HepG2 (cell line): ENCODE measurements around the gene TMEM63B. TPM values are rescaled to one million over a fixed set of nuclear protein-coding genes. Genes with fewer than 3 reads are reported as not detected.

Experiments
- ATAC-seq: fragments of 200-7000 bp; cut with Tn5 transposase; 3 replicates; pipeline ENCODE4 v1.9.1; 2020; ENCODE audit warnings: mild to moderate bottlenecking, moderate library complexity
- BruUV-seq: library from RNA; stranded (reverse); fragments of 400-500 nt; replicated peaks from 2 replicates; lab custom pipeline; 2021; lab: Mats Ljungman, UMichigan
- CTCF ChIA-PET: fragments of 300-600 bp; formaldehyde crosslinking; extraction: SDS; loops from one replicate; lab custom pipeline; 2021; ENCODE audit warnings: low total read pairs, inconsistent platforms, low intra/inter-chr PET ratio; lab: Yijun Ruan, JAX
- POLR2A ChIA-PET: fragments of 350-600 bp; sonication (Branson Sonifier 250); formaldehyde crosslinking; loops from one replicate; lab custom pipeline; 2020; ENCODE audit warnings: antibody characterized with exemption, inconsistent platforms; lab: Yijun Ruan, JAX
- DNase-seq: peaks from one replicate; pipeline ENCODE4 v3.0.0-alpha.2; 2015; ENCODE audit warnings: low spot score
- FAIRE-seq: peaks from 3 replicates; lab custom pipeline; 2011; peaks lifted over from hg19 to GRCh38; lab: Jason Lieb, UNC
- H2AFZ ChIP-seq: one replicate; pipeline ENCODE4 v1.6.1; 2011; ENCODE audit warnings: low read length, inconsistent platforms
- H3K27ac ChIP-seq: fragments of 300-600 bp; 3 replicates; pipeline ENCODE4 v1.8.0; 2011; ENCODE audit warnings: mixed run types, mild to moderate bottlenecking, mixed read lengths, low read length, inconsistent platforms; ENCODE audit not compliant: insufficient read depth; ENCODE audit errors: extremely low read length
- H3K27me3 ChIP-seq, 2 experiments: fragments of 200-600 bp in 1 of 2; 2 replicates in 1 of 2; 3 replicates in 1 of 2; pipeline versions ENCODE4 v1.6.0 to v1.8.0; 2011; ENCODE audit warnings: low read length in 2 of 2, mild to moderate bottlenecking in 2 of 2, moderate library complexity in 2 of 2, inconsistent platforms in 1 of 2; ENCODE audit not compliant: insufficient read depth in 2 of 2, control insufficient read depth in 1 of 2
- H3K36me3 ChIP-seq, 2 experiments: fragments of 200-600 bp in 1 of 2; replicated peaks in 1 of 2; 2 replicates in 1 of 2; 3 replicates in 1 of 2; pipeline versions ENCODE4 v1.5.1 to v1.8.0; 2011; ENCODE audit warnings: low read length in 2 of 2, inconsistent platforms in 1 of 2; ENCODE audit not compliant: insufficient read depth in 2 of 2, control insufficient read depth in 1 of 2
- H3K4me1 ChIP-seq: 2 replicates; pipeline ENCODE4 v1.5.1; 2012; ENCODE audit warnings: low read length, inconsistent platforms; ENCODE audit not compliant: insufficient read depth
- H3K4me2 ChIP-seq: 2 replicates; pipeline ENCODE4 v1.6.0; 2011; ENCODE audit warnings: low read depth, low read length, inconsistent platforms
- H3K4me3 ChIP-seq, 3 experiments: fragments of 200-600 bp in 1 of 3; sonication (generic), shearing (Covaris generic) in 1 of 3; replicated peaks in 1 of 3; 2 replicates each; pipeline ENCODE4 v1.5.1; 2011 to 2016; ENCODE audit warnings: low read length in 3 of 3, inconsistent platforms in 2 of 3, low read depth in 2 of 3, mild to moderate bottlenecking in 2 of 3, control low read depth in 1 of 3, mixed read lengths in 1 of 3; ENCODE audit not compliant: insufficient read depth in 1 of 3
- H3K79me2 ChIP-seq: one replicate; pipeline ENCODE4 v1.6.1; 2011; ENCODE audit warnings: low read length, inconsistent platforms; ENCODE audit not compliant: insufficient read depth
- H3K9ac ChIP-seq: 2 replicates; pipeline ENCODE4 v1.6.0; 2011; ENCODE audit warnings: mild to moderate bottlenecking, low read depth, low read length, inconsistent platforms; ENCODE audit not compliant: insufficient read depth
- H3K9me3 ChIP-seq: 2 replicates; pipeline ENCODE4 v1.5.1; 2012; ENCODE audit warnings: mild to moderate bottlenecking, low read length
- H4K20me1 ChIP-seq: 2 replicates; pipeline ENCODE4 v1.6.0; 2011; ENCODE audit warnings: inconsistent platforms, mild to moderate bottlenecking, low read length, moderate library complexity; ENCODE audit not compliant: insufficient read depth
- ATAD3A ChIP-seq: sonication (generic); formaldehyde crosslinking; IDR thresholded peaks from 2 replicates; pipeline ENCODE4 v1.4.0; 2020; ENCODE audit warnings: missing genetic modification reagents
- MAF1 ChIP-seq: sonication (generic); formaldehyde crosslinking; IDR thresholded peaks from 2 replicates; pipeline ENCODE4 v1.5.0; 2020; ENCODE audit warnings: missing genetic modification reagents, borderline replicate concordance
- REXO4 ChIP-seq: sonication (generic); formaldehyde crosslinking; IDR thresholded peaks from 2 replicates; pipeline ENCODE4 v1.8.0; 2022; ENCODE audit warnings: missing genetic modification reagents, mild to moderate bottlenecking, borderline replicate concordance
- SALL1 ChIP-seq: sonication (generic); formaldehyde crosslinking; IDR thresholded peaks from 2 replicates; pipeline ENCODE4 v1.8.0; 2022; ENCODE audit warnings: mild to moderate bottlenecking, missing genetic modification reagents
- SIN3A ChIP-seq: IDR thresholded peaks from 2 replicates; pipeline ENCODE4 v1.6.1; 2011; ENCODE audit warnings: low read depth, mild to moderate bottlenecking, control low read depth, low read length, borderline replicate concordance
- ZNF20 ChIP-seq: sonication (generic); formaldehyde crosslinking; IDR thresholded peaks from 2 replicates; pipeline ENCODE4 v1.4.0; 2020; ENCODE audit warnings: mild to moderate bottlenecking, moderate library complexity, missing genetic modification reagents
- ZNF556 ChIP-seq: sonication (generic); formaldehyde crosslinking; IDR thresholded peaks from 2 replicates; pipeline ENCODE4 v1.4.0; 2020; ENCODE audit warnings: mild to moderate bottlenecking, missing genetic modification reagents, borderline replicate concordance
- ZNF747 ChIP-seq: sonication (generic); formaldehyde crosslinking; IDR thresholded peaks from 2 replicates; pipeline ENCODE4 v1.8.1; 2023; ENCODE audit warnings: missing genetic modification reagents, mild to moderate bottlenecking, borderline replicate concordance
- ZNF883 ChIP-seq: sonication (generic); formaldehyde crosslinking; IDR thresholded peaks from 2 replicates; pipeline ENCODE4 v1.5.1; 2020; ENCODE audit warnings: mild to moderate bottlenecking, missing genetic modification reagents; ENCODE audit errors: not compliant biosample characterization
- WGBS: methylation state at CpG from one replicate; pipeline ENCODE4 v1.1.6; 2017; ENCODE audit warnings: low lambda C conversion rate; 5-methylcytosine and 5-hydroxymethylcytosine counted together
- in situ Hi-C: cut with HindIII; loops from 2 replicates; pipeline ENCODE4 v1.10.0; 2017; ENCODE audit warnings: low pct_unique_long_range_greater_than_20kb; ENCODE audit not compliant: extremely low pct_ligation_motif_present
- intact Hi-C: fragments of 100-400 bp; cut with micrococcal nuclease; formaldehyde crosslinking; loops from one replicate; pipeline ENCODE4 v1.10.0; 2022; ENCODE audit not compliant: unreplicated experiment
- polyA plus RNA-seq, 8 experiments: library from polyadenylated mRNA; depleted of rRNA in 3 of 8; stranded (reverse) in 7 of 8; unstranded in 1 of 8; fragments of >200 nt; fragmentation: Illumina TruSeq in 4 of 8; extraction: Trizol in 4 of 8; gene quantifications; 2 replicates each; pipeline versions ENCODE4 v1.2.1 to v1.2.3, GENCODE V29; 2011 to 2016; ENCODE audit warnings: low read depth in 4 of 8, missing spikeins in 1 of 8, mixed read lengths in 1 of 8; ENCODE audit not compliant: insufficient read depth in 1 of 8
- total RNA-seq, 5 experiments: library from RNA; depleted of rRNA; stranded (reverse); fragments of >200 nt; fragmentation: Illumina TruSeq; extraction: Trizol; gene quantifications; 2 replicates each; pipeline ENCODE4 v1.2.3, GENCODE V29; 2016; ENCODE audit warnings: low read depth in 1 of 5
- TF ChIP-seq, protein P1 (sequence below): sonication (generic); formaldehyde crosslinking; IDR thresholded peaks from 2 replicates; pipeline ENCODE4 v1.5.0; 2020; ENCODE audit warnings: missing genetic modification reagents, mild to moderate bottlenecking, borderline replicate concordance
- TF ChIP-seq, protein P2 (sequence below): sonication (generic); formaldehyde crosslinking; IDR thresholded peaks from 2 replicates; pipeline ENCODE4 v1.4.0; 2020; ENCODE audit warnings: missing genetic modification reagents, borderline replicate concordance

Gene TMEM63B
- total and polyA plus RNA-seq, 2 of the 13 experiments (the other 11 are each of a cell fraction or from before 2014, with no cell fraction given), result 27.4 to 75.8 TPM

DNA sequence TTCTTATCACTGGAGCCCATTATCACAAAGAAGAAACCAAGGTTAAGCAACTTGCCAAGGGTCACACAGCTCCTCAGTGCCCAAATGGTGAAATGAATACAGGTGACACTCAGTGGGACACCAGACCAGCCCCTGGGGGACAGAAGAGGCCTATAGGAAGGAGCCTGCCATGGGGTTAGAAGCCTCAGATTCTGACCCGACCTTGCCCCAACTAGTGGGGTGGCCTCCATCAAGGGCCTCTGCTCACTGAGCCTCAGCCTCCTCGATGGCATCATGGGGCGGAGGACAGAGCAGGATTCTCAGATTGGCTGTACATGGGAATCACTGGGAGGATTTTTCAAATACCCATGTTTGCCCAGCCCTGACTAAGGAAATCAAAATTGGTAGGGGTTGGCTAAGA is 47.7 kb upstream of the TMEM63B start:
- WGBS, result 61% methylated on average over 3 of the region's 3 CpGs
- H3K4me1 ChIP-seq, result peaks cover 92% of the 10 kb centered on the region
- no peak overlapping the region for H3K4me3 ChIP-seq
- no peak for ATAC-seq
- no peaks in the 10 kb centered on the region for H3K9me3 ChIP-seq
- TF ChIP-seq, protein P1, sequence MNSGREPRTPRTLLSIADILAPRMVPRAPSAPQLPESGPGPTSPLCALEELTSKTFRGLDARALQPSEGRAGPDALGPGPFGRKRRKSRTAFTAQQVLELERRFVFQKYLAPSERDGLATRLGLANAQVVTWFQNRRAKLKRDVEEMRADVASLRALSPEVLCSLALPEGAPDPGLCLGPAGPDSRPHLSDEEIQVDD (CRISPR knock-in tag), result no peak
- no peak for TF ChIP-seq REXO4 (CRISPR knock-in tag)
- no peak for TF ChIP-seq ZNF20 (CRISPR knock-in tag)
- TF ChIP-seq ZNF747 (CRISPR knock-in tag), result 0 out of 2 replicates have a peak, but pooled peaks have one; percentile 40
- no peak for TF ChIP-seq MAF1 (CRISPR knock-in tag)
- no peak for TF ChIP-seq SALL1 (CRISPR knock-in tag)
- TF ChIP-seq SIN3A, result no peak
- 0 out of 2 replicates have a peak, but pooled peaks have one; percentile 37 for TF ChIP-seq ZNF556 (CRISPR knock-in tag)
- TF ChIP-seq, protein P2, sequence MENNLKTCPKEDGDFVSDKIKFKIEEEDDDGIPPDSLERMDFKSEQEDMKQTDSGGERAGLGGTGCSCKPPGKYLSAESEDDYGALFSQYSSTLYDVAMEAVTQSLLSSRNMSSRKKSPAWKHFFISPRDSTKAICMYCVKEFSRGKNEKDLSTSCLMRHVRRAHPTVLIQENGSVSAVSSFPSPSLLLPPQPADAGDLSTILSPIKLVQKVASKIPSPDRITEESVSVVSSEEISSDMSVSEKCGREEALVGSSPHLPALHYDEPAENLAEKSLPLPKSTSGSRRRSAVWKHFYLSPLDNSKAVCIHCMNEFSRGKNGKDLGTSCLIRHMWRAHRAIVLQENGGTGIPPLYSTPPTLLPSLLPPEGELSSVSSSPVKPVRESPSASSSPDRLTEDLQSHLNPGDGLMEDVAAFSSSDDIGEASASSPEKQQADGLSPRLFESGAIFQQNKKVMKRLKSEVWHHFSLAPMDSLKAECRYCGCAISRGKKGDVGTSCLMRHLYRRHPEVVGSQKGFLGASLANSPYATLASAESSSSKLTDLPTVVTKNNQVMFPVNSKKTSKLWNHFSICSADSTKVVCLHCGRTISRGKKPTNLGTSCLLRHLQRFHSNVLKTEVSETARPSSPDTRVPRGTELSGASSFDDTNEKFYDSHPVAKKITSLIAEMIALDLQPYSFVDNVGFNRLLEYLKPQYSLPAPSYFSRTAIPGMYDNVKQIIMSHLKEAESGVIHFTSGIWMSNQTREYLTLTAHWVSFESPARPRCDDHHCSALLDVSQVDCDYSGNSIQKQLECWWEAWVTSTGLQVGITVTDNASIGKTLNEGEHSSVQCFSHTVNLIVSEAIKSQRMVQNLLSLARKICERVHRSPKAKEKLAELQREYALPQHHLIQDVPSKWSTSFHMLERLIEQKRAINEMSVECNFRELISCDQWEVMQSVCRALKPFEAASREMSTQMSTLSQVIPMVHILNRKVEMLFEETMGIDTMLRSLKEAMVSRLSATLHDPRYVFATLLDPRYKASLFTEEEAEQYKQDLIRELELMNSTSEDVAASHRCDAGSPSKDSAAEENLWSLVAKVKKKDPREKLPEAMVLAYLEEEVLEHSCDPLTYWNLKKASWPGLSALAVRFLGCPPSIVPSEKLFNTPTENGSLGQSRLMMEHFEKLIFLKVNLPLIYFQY, result no peak
- 0 out of 2 replicates have a peak, but pooled peaks have one; percentile 6 for TF ChIP-seq ATAD3A (CRISPR knock-in tag)
- peak; percentile 13 for TF ChIP-seq ZNF883
- no peak for DNase-seq
- H2AFZ ChIP-seq, result no peak overlapping the region
- no peak for FAIRE-seq
- intact Hi-C loops, result loop anchor here (1.0 to 2.0 kb wide), 4 partner anchors 223 to 471 kb away; no protein-coding TSS in a partner anchor
- CTCF ChIA-PET, result interaction anchor here (0.9 to 2.5 kb wide), 7 partner anchors 127 to 471 kb away, joined by 4 to 21 read pairs (median 16); partner anchors contain the start of gene VEGFA
- no peaks in the 10 kb centered on the region for H4K20me1 ChIP-seq
- in situ Hi-C loops, result loop anchor here (5.0 to 10.0 kb wide), 5 partner anchors 125 to 412 kb away; partner anchors contain the start of gene VEGFA
- POLR2A ChIA-PET, result interaction anchor here (0.9 to 1.0 kb wide), 4 partner anchors 126 to 471 kb away, joined by 3 to 10 read pairs (median 4); partner anchors contain the start of gene VEGFA
- H3K9ac ChIP-seq, result no peak overlapping the region
- no peaks in the 10 kb centered on the region for H3K27me3 ChIP-seq
- H3K27ac ChIP-seq, result no peak overlapping the region
- no TSS peak for BruUV-seq
- H3K4me2 ChIP-seq, result peak overlapping the region; percentile 91; the same call in 1 of the 2 replicates
- no peaks in the 10 kb centered on the region for H3K79me2 ChIP-seq
- H3K36me3 ChIP-seq, result no peaks in the 10 kb centered on the region
